Measurements from ENCODE around the gene NRXN2. TPM values are rescaled to one million over a fixed set of nuclear protein-coding genes. Genes with fewer than 3 reads are reported as not detected.
"Not testable (repeated sequence)": the region's sequence is repeated elsewhere in the genome, so short reads cannot be mapped to it uniquely, and the experiment has no call there.

NRXN2 gene
- total and polyA plus RNA-seq, 2 experiments from 2014 or later: 1.1 to 5.6 TPM

- Histone ChIP-seq H3K4me2 (ENCODE audit: unreplicated experiment) (no peak overlapping the region), H3K9ac (no peak overlapping the region), H3K4me3 (no peak overlapping the region), H3F3A (ENCODE audit: insufficient read depth) (no peaks in the 10 kb centered on the region), H4K20me1 (ENCODE audit: insufficient read depth) (no peaks in the 10 kb centered on the region), H3K27me3 (replicated peaks; ENCODE audit: insufficient read depth) (no peaks in the 10 kb centered on the region), H3K9me2 (ENCODE audit: insufficient read depth) (no peaks in the 10 kb centered on the region), H3K79me2 (ENCODE audit: insufficient read depth) (no peaks in the 10 kb centered on the region), H3K9me3 (ENCODE audit: low read depth) (no peaks in the 10 kb centered on the region), H3K4me1 (ENCODE audit: insufficient read depth) (no peaks in the 10 kb centered on the region), H2AFZ (no peak overlapping the region), H3K27ac (no peak overlapping the region), H3K36me3 (ENCODE audit: low read depth) (no peaks in the 10 kb centered on the region)
- in situ Hi-C loops (cut with MboI): no loop called here
- TF ChIP-seq EZH2phosphoT487 (IDR thresholded peaks at IDR 0.05; ENCODE audit: insufficient read depth, low read depth): no peak
- TF ChIP-seq EZH2 (IDR thresholded peaks at IDR 0.05; ENCODE audit: insufficient read depth, poor library complexity, severe bottlenecking): no peak
- DNase-seq: no peak
- 81 to 83% methylated on average over 29 of the region's 29 CpGs for WGBS, 2 experiments (ENCODE audit: low coverage in 1 of 2, low lambda C conversion rate in 2 of 2, missing lambda C conversion rate in 2 of 2)
Observed at GRCh38 chr11:64561984-64562722, 160.8 kb downstream of the NRXN2 start.

- 42 to 50% methylated on average over 3 of the region's 3 CpGs for WGBS, 2 experiments (ENCODE audit: low coverage in 1 of 2, low lambda C conversion rate in 2 of 2, missing lambda C conversion rate in 2 of 2)
- not testable (repeated sequence) for H4K20me1 ChIP-seq (ENCODE audit: insufficient read depth); H3F3A ChIP-seq (ENCODE audit: insufficient read depth)
Observed at GRCh38 chr11:64561429-64561828, 161.6 kb downstream of the NRXN2 start.

GRCh38 chr11:64560941-64561340 lies 162.1 kb downstream of the NRXN2 start:
- no peak for TF ChIP-seq EZH2 (IDR thresholded peaks at IDR 0.05; ENCODE audit: insufficient read depth, poor library complexity, severe bottlenecking)
- no peak for TF ChIP-seq EZH2phosphoT487 (IDR thresholded peaks at IDR 0.05; ENCODE audit: insufficient read depth, low read depth)
- no peaks in the 10 kb centered on the region for H3K79me2 ChIP-seq (ENCODE audit: insufficient read depth)
- H3K9me2 ChIP-seq (ENCODE audit: insufficient read depth): no peaks in the 10 kb centered on the region
- H3K27ac ChIP-seq: no peak overlapping the region
- in situ Hi-C loops (cut with MboI): no loop called here
- H2AFZ ChIP-seq: no peak overlapping the region
- H3K4me3 ChIP-seq: no peak overlapping the region
- no peaks in the 10 kb centered on the region for H3K4me1 ChIP-seq (ENCODE audit: insufficient read depth)
- H3K9me3 ChIP-seq (ENCODE audit: low read depth): no peaks in the 10 kb centered on the region
- 59 to 69% methylated on average over 16 of the region's 16 CpGs for WGBS, 2 experiments (ENCODE audit: low coverage in 1 of 2, low lambda C conversion rate in 2 of 2, missing lambda C conversion rate in 2 of 2)
- no peaks in the 10 kb centered on the region for H3F3A ChIP-seq (ENCODE audit: insufficient read depth)
- no peaks in the 10 kb centered on the region for H3K27me3 ChIP-seq (replicated peaks; ENCODE audit: insufficient read depth)
- H3K36me3 ChIP-seq (ENCODE audit: low read depth): no peaks in the 10 kb centered on the region
- H3K4me2 ChIP-seq (ENCODE audit: unreplicated experiment): no peak overlapping the region
- H4K20me1 ChIP-seq (ENCODE audit: insufficient read depth): no peaks in the 10 kb centered on the region
- no peak overlapping the region for H3K9ac ChIP-seq
- no peak for DNase-seq

More at GRCh38 chr11:64561429-64561828, 161.6 kb downstream of the NRXN2 start:
- H3K79me2 ChIP-seq (ENCODE audit: insufficient read depth); H3K4me1 ChIP-seq (ENCODE audit: insufficient read depth); H3K4me2 ChIP-seq (ENCODE audit: unreplicated experiment); H3K27ac ChIP-seq; H3K9me3 ChIP-seq (ENCODE audit: low read depth); H3K9ac ChIP-seq; H2AFZ ChIP-seq; in situ Hi-C loops (cut with MboI); H3K4me3 ChIP-seq; DNase-seq; H3K36me3 ChIP-seq (ENCODE audit: low read depth); H3K27me3 ChIP-seq (replicated peaks; ENCODE audit: insufficient read depth); H3K9me2 ChIP-seq (ENCODE audit: insufficient read depth): not testable (repeated sequence)

- no peaks in the 10 kb centered on the region for H3K36me3 ChIP-seq (ENCODE audit: low read depth)
- no peak overlapping the region for H3K9ac ChIP-seq
- no peak overlapping the region for H3K4me3 ChIP-seq
- H3K4me2 ChIP-seq (ENCODE audit: unreplicated experiment): no peak overlapping the region
- 47 to 52% methylated on average over 15 of the region's 15 CpGs for WGBS, 2 experiments (ENCODE audit: low coverage in 1 of 2, low lambda C conversion rate in 2 of 2, missing lambda C conversion rate in 2 of 2)
- H3K9me2 ChIP-seq (ENCODE audit: insufficient read depth): no peaks in the 10 kb centered on the region
- H4K20me1 ChIP-seq (ENCODE audit: insufficient read depth): no peaks in the 10 kb centered on the region
- no peak for TF ChIP-seq EZH2phosphoT487 (IDR thresholded peaks at IDR 0.05; ENCODE audit: insufficient read depth, low read depth)
- TF ChIP-seq EZH2 (IDR thresholded peaks at IDR 0.05; ENCODE audit: insufficient read depth, poor library complexity, severe bottlenecking): no peak
- H3K27ac ChIP-seq: no peak overlapping the region
- no peaks in the 10 kb centered on the region for H3K79me2 ChIP-seq (ENCODE audit: insufficient read depth)
- no peaks in the 10 kb centered on the region for H3K27me3 ChIP-seq (replicated peaks; ENCODE audit: insufficient read depth)
- peaks cover 5% of the 10 kb centered on the region; the same call in 1 of the 2 replicates for H3K4me1 ChIP-seq (ENCODE audit: insufficient read depth)
- DNase-seq: peak; percentile 37
- H3F3A ChIP-seq (ENCODE audit: insufficient read depth): no peaks in the 10 kb centered on the region
- H2AFZ ChIP-seq: no peak overlapping the region
- in situ Hi-C loops (cut with MboI): no loop called here
- no peaks in the 10 kb centered on the region for H3K9me3 ChIP-seq (ENCODE audit: low read depth)
Observed at GRCh38 chr11:64560139-64560771, 162.7 kb downstream of the NRXN2 start.

All from GM23248 (cell line).